ENCODE data around the gene HPCA. TPM values are rescaled to one million over a fixed set of nuclear protein-coding genes. Genes with fewer than 3 reads are reported as not detected.

HPCA gene
- total and polyA plus RNA-seq, 2 of the 13 experiments (the other 11 are each of a cell fraction or from before 2014, with no cell fraction given): not detected

DNA sequence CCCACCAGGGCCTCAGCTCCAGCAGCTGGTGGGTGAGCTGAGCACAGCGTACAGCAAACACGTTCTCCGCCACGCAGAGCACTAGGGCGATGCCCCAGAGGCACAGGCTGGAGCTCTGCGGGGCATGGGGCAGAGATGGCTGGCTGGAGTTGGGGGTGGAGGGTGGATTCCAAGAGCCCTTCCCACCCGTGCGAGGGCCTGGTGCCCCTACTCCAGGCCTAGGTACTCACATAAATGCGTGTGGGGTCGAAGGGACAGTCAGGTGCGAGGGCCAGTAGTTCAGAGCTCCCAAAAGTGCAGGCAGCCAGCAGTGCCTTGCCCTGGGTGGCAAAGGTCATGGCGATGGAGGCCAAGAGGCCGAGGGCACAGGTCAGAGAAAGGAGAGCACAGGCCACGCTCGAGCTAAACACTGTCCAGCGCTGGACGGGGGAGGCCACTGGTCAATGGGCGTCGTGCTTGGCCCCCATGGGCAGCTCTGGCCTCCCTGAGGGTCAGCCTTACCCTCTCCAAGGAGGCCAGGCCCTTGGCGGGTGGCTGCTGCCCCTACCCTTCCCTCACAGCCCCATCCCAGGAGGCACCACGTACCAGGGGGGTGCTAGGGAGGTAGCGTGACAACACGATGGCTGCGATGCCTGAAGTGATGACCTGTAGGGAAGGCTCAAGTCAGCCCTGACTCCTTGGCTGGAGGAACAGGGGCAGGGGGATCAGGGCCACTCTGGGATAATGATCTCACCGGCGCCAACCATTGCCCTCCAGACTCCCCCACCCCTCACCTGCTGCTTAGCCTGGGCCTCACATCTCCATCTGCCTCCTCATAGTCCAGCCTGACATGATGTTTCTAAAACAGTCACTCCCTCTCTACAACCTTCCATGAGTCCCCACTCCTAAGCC is 9.3 kb downstream of the HPCA start (continued):
- TF ChIP-seq PBX3 (CRISPR knock-in tag; IDR thresholded peaks at IDR 0.05; ENCODE audit: borderline replicate concordance): no peak

DNA sequence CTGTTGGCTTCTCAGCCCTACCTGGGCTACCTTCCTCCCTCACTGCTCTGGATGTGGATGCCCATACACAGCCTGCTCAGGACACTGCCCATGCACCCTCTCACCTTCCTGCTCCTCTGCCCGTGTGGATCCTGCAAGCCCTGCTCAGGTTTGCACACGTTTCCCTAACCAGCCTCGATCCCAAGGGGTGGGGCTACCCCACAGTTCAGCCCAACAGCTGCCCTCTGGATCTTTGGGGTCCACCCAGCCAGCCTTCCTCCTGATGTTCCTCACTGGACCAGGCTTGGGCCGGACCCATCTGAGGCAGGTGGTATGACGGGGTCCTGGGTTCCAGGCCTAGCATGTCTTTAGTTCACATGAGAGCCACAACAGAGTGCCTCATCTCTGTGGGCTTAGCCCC is 10.2 kb downstream of the HPCA start:
- no peaks in the 10 kb centered on the region for H3K79me2 ChIP-seq (ENCODE audit: insufficient read depth, low read length)
- peaks cover 15 to 63% of the 10 kb centered on the region in 2 experiments; a peak in 4 of 5 replicates for H3K27me3 ChIP-seq (ENCODE audit: control insufficient read depth in 1 of 2, insufficient read depth in 2 of 2, low read length in 2 of 2)
- H3K27ac ChIP-seq (ENCODE audit: extremely low read length, insufficient read depth, low read length): no peak overlapping the region
- 0 out of 2 replicates have a peak, but pooled peaks cover 2% of the 10 kb centered on the region for H4K20me1 ChIP-seq (ENCODE audit: insufficient read depth, low read length)
- H3K9ac ChIP-seq (ENCODE audit: insufficient read depth, low read depth, low read length): no peak overlapping the region
- no peaks in the 10 kb centered on the region for H3K36me3 ChIP-seq (replicated peaks in 1 of 2; ENCODE audit: control insufficient read depth in 1 of 2, insufficient read depth in 2 of 2, low read length in 2 of 2)
- no peak for TF ChIP-seq TEAD3 (CRISPR knock-in tag; optimal IDR thresholded peaks at IDR 0.05; ENCODE audit: borderline replicate concordance)
- TF ChIP-seq KDM5B (CRISPR knock-in tag; IDR thresholded peaks at IDR 0.05; ENCODE audit: borderline replicate concordance): no peak
- no peak for TF ChIP-seq AGO1 (IDR thresholded peaks at IDR 0.05; ENCODE audit: low read depth, low read length, poor library complexity, severe bottlenecking)
- H3K9me3 ChIP-seq (ENCODE audit: low read length): no peaks in the 10 kb centered on the region
- ATAC-seq (no peak), FAIRE-seq (no peak), DNase-seq (ENCODE audit: low spot score) (no peak)
- BruUV-seq (replicated peaks): no TSS peak
- H3K4me2 ChIP-seq (ENCODE audit: low read depth, low read length): no peak overlapping the region
- H3K4me3 ChIP-seq (replicated peaks in 1 of 3; ENCODE audit: insufficient read depth in 1 of 3, low read depth in 2 of 3, low read length in 3 of 3): no peak overlapping the region
- in situ Hi-C loops (cut with HindIII; ENCODE audit: extremely low pct_ligation_motif_present, low pct_unique_long_range_greater_than_20kb): no loop called here
- no peaks in the 10 kb centered on the region for H3K4me1 ChIP-seq (ENCODE audit: insufficient read depth, low read length)
- ChIA-PET POLR2A (no interaction called here), CTCF (ENCODE audit: low intra/inter-chr PET ratio, low total read pairs) (no interaction called here)
- intact Hi-C loops (cut with micrococcal nuclease; ENCODE audit: unreplicated experiment): no loop called here
- WGBS (ENCODE audit: low lambda C conversion rate): 17% methylated on average over 5 of the region's 5 CpGs
- no peak overlapping the region for H2AFZ ChIP-seq (ENCODE audit: low read length)
